Endodermal cell (in vitro differentiated cells): ENCODE results near the gene TNS3. TPM values are rescaled to one million over a fixed set of nuclear protein-coding genes. Genes with fewer than 3 reads are reported as not detected.

ENCODE experiments used
- DNase-seq: peaks from one replicate; pipeline ENCODE4 v3.0.0-alpha.2; 2017
- H3K27ac ChIP-seq: 2 replicates; pipeline ENCODE4 v1.5.1; 2013; ENCODE audit warnings: mild to moderate bottlenecking, low read depth, low read length, moderate library complexity
- H3K27me3 ChIP-seq: 2 replicates; pipeline ENCODE4 v1.6.1; 2013; ENCODE audit warnings: mild to moderate bottlenecking, low read length, moderate library complexity; ENCODE audit not compliant: insufficient read depth, control insufficient read depth, poor library complexity, severe bottlenecking
- H3K36me3 ChIP-seq: 2 replicates; pipeline ENCODE4 v1.7.0; 2013; ENCODE audit warnings: mild to moderate bottlenecking, low read length, moderate library complexity; ENCODE audit not compliant: control insufficient read depth, insufficient read depth
- H3K4me1 ChIP-seq: one replicate; pipeline ENCODE4 v1.7.0; 2013; ENCODE audit warnings: low read length; ENCODE audit not compliant: control insufficient read depth, insufficient read depth
- H3K4me3 ChIP-seq: 2 replicates; pipeline ENCODE4 v1.5.1; 2013; ENCODE audit warnings: mild to moderate bottlenecking, low read length, moderate library complexity
- H3K9ac ChIP-seq: 2 replicates; pipeline ENCODE4 v1.6.1; 2013; ENCODE audit warnings: mild to moderate bottlenecking, low read length, moderate library complexity; ENCODE audit not compliant: poor library complexity, severe bottlenecking; ENCODE audit errors: extremely low read depth
- H3K9me3 ChIP-seq: 2 replicates; pipeline ENCODE4 v1.6.1; 2013; ENCODE audit warnings: mild to moderate bottlenecking, low read length, moderate library complexity; ENCODE audit not compliant: control insufficient read depth
- H3K27ac Mint-ChIP-seq: 2 replicates; pipeline ENCODE4 v1.8.0; 2020; ENCODE audit warnings: mixed read lengths
- H3K27me3 Mint-ChIP-seq: 2 replicates; pipeline ENCODE4 v1.8.0; 2021; ENCODE audit warnings: mild to moderate bottlenecking, mixed read lengths; ENCODE audit not compliant: insufficient read depth
- H3K36me3 Mint-ChIP-seq: 2 replicates; pipeline ENCODE4 v1.8.0; 2020; ENCODE audit warnings: low read depth, mixed read lengths
- H3K4me1 Mint-ChIP-seq: 2 replicates; pipeline ENCODE4 v1.8.0; 2020; ENCODE audit warnings: mixed read lengths
- H3K4me3 Mint-ChIP-seq: 2 replicates; pipeline ENCODE4 v1.8.0; 2020; ENCODE audit warnings: mild to moderate bottlenecking, moderate library complexity, mixed read lengths
- H3K9me3 Mint-ChIP-seq: 2 replicates; pipeline ENCODE4 v1.8.0; 2020; ENCODE audit warnings: mild to moderate bottlenecking, mixed read lengths
- CTCF ChIP-seq: fragments of 200-600 bp; sonication (generic); conservative IDR thresholded peaks from 2 replicates; pipeline ENCODE4 v1.5.0; 2021; ENCODE audit warnings: antibody characterized with exemption, mild to moderate bottlenecking
- WGBS, 2 experiments: methylation state at CpG; one replicate each; pipeline versions ENCODE4 v1.1.5 to v1.1.7; 2013; ENCODE audit warnings: missing lambda C conversion rate in 2 of 2, mixed read lengths in 1 of 2; ENCODE audit not compliant: insufficient coverage in 1 of 2, insufficient read length in 1 of 2; 5-methylcytosine and 5-hydroxymethylcytosine counted together
- total RNA-seq, 2 donors: library from RNA; stranded (reverse); fragmentation: NEBNext Ultra II Directional in 1 of 2; extraction: Animal tissue kit (Norgen Biotek cat#: 25700) in 1 of 2; gene quantifications; 2 replicates in 1 of 2; 3 replicates in 1 of 2; pipeline ENCODE4 v1.2.1, GENCODE V29; 2021

Gene TNS3
- total RNA-seq, 2 donors from 2014 or later, result 33.8 to 38.5 TPM

- Histone ChIP-seq H3K27me3 (no peaks in the 10 kb centered on the region), H3K4me3 (no peak overlapping the region), H3K9ac (no peak overlapping the region), H3K27ac (no peak overlapping the region), H3K9me3 (no peaks in the 10 kb centered on the region), H3K4me1 (peaks cover 5% of the 10 kb centered on the region), H3K36me3 (peaks cover 3% of the 10 kb centered on the region)
- Mint-ChIP-seq H3K4me3 (no peak overlapping the region), H3K36me3 (no peaks in the 10 kb centered on the region), H3K4me1 (peaks cover 33% of the 10 kb centered on the region), H3K27me3 (peaks cover 19% of the 10 kb centered on the region), H3K9me3 (no peaks in the 10 kb centered on the region), H3K27ac (no peak overlapping the region)
- no peak for TF ChIP-seq CTCF
- 75 to 94% methylated on average over 5 to 6 of the region's 6 CpGs for WGBS, 2 experiments
- DNase-seq, result no peak
These were observed 103.9 kb downstream of the TNS3 start for GRCh38 chr7:47478017-47478344.

- peaks cover 14% of the 10 kb centered on the region for H3K27me3 Mint-ChIP-seq
- peaks cover 30% of the 10 kb centered on the region for H3K4me1 Mint-ChIP-seq
- no peaks in the 10 kb centered on the region for H3K27me3 ChIP-seq
- TF ChIP-seq CTCF, result no peak
- no peaks in the 10 kb centered on the region for H3K9me3 Mint-ChIP-seq
- H3K36me3 Mint-ChIP-seq, result no peaks in the 10 kb centered on the region
- no peak overlapping the region for H3K27ac ChIP-seq
- no peak for DNase-seq
- H3K4me3 ChIP-seq, result no peak overlapping the region
- no peak overlapping the region for H3K9ac ChIP-seq
- H3K9me3 ChIP-seq, result no peaks in the 10 kb centered on the region
- no peak overlapping the region for H3K27ac Mint-ChIP-seq
- H3K36me3 ChIP-seq, result peaks cover 3% of the 10 kb centered on the region
- H3K4me1 ChIP-seq, result peaks cover 5% of the 10 kb centered on the region
- H3K4me3 Mint-ChIP-seq, result no peak overlapping the region
- 93 to 97% methylated on average over 7 to 8 of the region's 8 CpGs for WGBS, 2 experiments
These were observed 104.5 kb downstream of the TNS3 start for GRCh38 chr7:47477191-47478016.

- no peak for DNase-seq
- Mint-ChIP-seq H3K27ac (no peak overlapping the region), H3K9me3 (no peaks in the 10 kb centered on the region), H3K4me3 (no peak overlapping the region), H3K36me3 (no peaks in the 10 kb centered on the region), H3K4me1 (peaks cover 31% of the 10 kb centered on the region), H3K27me3 (peaks cover 6% of the 10 kb centered on the region)
- 96% methylated on average over 5 to 7 of the region's 7 CpGs for WGBS, 2 experiments
- Histone ChIP-seq H3K9ac (no peak overlapping the region), H3K9me3 (no peaks in the 10 kb centered on the region), H3K27ac (no peak overlapping the region), H3K4me1 (peaks cover 14% of the 10 kb centered on the region), H3K27me3 (no peaks in the 10 kb centered on the region), H3K36me3 (peaks cover 3% of the 10 kb centered on the region), H3K4me3 (no peak overlapping the region)
- no peak for TF ChIP-seq CTCF
These were observed 106.1 kb downstream of the TNS3 start for GRCh38 chr7:47475880-47476227.
